GM21526 (cell line): ENCODE measurements around the gene FERD3L.

Experiments
- ATAC-seq: cut with Tn5 transposase; IDR thresholded peaks from one replicate; pipeline ENCODE4 v1.9.1; 2021; ENCODE audit warnings: moderate library complexity; ENCODE audit not compliant: unreplicated experiment, low FRiP score

The FERD3L gene

DNA sequence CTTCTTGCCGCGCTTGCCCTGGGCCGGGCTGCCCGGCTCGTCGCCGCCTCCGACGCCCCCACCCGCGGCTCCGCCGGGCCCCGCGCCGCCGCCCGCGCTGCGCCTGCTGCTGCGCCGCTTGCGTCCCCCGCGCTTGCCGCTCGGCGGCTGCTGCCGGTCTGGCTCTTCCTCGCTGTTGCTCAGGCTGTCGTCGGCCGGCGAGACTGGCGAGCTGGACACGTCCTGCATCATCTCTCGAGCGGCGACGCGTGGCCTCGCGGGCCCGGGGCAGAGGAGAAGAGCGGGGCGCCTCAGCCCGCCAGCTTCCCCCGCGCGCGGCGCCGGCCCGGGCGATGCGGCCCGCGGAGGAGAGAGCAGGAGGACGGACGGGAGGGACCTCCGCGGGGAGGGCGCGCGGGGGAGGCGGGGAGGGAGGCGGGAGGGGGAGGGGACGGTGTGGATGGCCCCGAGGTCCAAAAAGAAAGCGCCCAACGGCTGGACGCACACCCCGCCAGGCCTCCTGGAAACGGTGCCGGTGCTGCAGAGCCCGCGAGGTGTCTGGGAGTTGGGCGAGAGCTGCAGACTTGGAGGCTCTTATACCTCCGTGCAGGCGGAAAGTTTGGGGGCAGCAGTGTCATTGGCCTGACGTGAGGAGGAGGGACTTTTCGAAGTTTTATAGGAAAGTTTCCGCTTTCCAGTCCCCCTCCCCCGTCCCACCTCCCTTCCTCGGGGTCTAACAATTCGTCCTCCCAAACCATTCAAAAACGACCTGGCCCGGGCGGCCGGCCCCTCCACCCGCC lies 27.9 kb downstream of the FERD3L start, which contains the start of gene TWIST1:
TWIST1 (minus strand) TSS at position 546 of the 779 bp plus-strand sequence; CDS start at position 231, 315 bp downstream.
- peak; percentile 64 for ATAC-seq

DNA sequence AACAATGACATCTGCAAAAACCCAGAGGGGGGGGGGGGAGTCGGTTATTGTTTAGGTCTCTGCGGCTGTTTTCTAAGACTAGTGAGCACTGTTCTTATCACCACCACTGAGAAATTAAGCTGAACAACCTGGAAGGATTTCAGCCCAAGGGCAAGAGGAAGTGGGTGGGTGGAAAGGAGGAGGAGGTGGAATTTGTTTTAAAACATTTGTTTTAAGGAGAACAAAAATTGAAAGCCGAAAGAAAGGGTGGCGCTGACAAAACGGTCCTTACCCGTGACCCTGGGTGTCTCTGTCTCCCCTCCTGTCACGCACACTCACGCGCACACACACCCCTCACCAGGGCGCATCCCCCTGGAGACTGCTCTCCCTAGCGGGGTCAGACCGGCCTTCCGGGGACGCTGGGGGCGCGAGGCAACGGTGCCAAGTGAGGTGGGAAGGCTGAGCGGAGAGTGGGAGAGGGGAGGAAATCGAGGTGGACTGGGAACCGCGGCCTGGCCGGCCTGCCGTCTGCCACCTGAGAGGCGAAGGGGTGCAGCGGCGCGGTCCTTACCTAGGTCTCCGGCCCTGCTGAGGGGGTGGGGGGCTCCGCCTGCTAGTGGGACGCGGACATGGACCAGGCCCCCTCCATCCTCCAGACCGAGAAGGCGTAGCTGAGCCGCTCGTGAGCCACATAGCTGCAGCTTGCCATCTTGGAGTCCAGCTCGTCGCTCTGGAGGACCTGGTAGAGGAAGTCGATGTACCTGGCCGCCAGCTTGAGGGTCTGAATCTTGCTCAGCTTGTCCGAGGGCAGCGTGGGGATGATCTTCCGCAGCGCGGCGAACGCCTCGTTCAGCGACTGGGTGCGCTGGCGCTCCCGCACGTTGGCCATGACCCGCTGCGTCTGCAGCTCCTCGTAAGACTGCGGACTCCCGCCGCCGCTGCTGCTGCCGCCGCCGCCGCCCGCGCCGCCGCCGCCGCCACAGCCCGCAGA lies 28.8 kb downstream of the FERD3L start:
- peak; percentile 27 for ATAC-seq

DNA sequence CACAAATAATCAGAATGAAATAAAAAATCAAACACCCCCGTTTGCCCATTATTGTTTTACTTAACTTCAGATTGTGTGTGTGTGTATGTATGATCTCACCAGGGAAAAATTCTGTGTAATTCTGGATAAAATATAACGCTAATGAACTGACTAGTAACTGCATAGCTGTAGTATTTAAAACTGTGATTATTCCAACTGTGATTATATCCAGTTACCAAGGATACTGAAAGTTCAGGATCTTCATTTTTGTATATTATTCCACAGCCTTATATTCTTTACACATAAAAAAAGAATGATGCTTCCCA lies 30.7 kb downstream of the FERD3L start:
- ATAC-seq, result no peak

DNA sequence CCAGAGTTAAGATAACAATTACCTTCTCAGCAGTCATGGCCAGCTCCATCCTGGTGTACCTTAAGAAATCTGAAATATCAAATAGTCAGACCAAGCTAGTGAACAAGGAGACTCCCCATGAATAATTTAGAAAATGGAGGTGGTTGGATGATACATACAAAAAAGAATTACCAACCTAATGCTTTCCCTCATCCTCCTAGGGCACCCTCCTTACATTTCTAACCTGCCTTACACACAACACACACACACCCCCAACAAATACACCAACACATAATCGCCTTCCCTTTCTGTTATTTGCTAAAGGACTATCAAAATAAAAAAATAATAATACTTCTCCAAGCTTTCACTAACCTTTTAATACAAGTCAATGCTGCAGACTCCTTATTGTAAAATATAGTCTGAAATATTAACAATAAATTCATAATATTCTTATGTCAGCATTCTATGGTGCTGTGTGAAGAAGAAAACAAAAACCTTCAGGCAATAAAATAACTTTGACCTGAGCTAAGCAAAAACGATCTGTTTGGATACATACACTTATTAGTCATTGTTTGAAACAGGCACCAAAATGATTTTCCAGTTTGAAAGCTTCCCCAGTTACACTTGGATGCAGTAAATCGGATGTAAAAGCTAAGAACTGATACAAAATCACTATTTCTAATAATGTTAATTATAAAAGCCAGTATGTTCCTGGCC lies 31.2 kb downstream of the FERD3L start:
- no peak for ATAC-seq

DNA sequence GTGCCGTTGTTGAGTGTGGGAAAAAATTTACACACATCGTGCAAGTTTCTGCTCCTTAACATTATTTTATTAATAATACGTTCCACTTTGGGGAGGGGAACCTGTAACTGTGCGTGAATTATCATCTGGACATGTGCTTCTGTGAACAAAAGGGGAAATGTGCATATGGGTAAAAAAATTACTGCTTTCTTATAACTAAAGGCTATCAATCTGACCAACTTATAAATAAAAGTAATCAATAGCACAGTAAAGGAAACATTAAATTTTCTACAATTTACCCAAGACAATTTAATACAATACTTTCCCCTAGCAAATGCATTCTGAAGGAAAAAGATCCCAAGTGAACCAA lies 32.2 kb downstream of the FERD3L start:
- ATAC-seq, result no peak

DNA sequence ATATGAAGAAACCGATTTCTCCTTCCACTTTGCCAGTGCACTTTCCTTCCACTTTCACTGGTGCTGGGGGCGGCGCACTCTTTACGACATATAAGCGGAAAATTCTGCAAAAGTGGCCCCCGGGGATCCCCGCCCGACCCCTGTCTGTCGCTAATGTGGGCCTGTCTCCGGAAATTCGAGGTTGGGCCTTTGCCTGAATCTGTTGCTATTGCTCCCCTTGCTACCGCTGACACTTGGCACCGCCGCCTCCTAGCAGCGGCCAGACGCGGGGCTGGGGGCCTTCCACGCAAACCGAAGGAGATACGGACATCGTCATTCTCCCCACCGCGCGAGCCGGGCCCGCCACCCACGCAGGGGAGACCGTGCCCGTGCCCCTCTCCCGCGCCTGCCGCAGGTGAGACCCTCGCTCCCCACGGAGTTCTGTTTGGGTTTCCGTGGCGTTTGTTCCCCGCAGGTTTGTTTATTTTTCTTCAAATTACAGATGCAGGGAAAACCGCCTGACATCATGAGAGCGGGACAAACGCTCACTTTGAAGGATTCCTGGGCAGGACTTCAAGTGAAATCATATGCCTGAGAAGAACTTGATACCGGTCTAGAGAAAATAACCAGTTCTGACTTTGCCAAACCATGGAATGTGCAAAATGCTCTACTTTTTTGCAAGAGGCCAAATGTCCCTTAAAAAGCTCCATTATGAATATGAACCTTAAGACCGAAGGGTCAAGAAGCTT lies 32.8 kb downstream of the FERD3L start:
- no peak for ATAC-seq

DNA sequence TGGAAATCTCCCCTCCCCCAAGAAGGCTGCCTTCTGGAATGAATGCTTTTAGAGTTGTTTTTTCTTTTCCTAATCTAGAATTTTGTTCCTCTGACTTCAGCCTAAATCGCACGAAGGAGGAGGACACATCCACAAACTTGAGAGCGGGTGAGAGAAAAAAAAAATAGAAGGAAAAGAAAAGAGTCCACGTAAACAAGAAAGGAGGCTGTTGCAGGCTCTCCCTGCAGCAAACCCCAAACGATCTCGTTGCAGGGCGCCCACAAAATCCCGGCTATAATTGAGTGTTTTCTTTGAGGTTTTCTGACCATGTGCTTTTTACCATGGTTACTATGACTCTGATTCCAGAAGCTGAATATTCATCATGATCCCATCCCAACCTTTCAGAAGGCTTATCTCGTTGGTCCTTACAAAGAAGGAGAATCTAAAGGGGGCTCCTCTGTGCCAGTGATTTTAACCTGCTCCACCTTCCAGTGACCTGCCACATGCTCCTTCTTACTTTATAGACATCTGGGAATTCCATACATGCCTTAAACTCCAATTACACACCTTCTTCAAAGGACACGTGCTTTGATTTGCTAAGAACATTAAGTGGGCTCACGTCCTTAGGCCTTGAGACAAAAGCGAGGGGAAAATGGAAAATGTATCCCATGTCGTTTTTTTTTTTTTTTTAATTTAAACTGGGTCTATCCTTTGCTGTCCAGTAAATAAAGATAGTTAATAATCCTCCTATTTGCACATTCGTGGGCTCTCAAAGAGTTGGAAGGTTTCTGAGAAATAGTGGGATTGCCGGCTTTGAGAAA lies 33.5 kb downstream of the FERD3L start:
- no peak for ATAC-seq

DNA sequence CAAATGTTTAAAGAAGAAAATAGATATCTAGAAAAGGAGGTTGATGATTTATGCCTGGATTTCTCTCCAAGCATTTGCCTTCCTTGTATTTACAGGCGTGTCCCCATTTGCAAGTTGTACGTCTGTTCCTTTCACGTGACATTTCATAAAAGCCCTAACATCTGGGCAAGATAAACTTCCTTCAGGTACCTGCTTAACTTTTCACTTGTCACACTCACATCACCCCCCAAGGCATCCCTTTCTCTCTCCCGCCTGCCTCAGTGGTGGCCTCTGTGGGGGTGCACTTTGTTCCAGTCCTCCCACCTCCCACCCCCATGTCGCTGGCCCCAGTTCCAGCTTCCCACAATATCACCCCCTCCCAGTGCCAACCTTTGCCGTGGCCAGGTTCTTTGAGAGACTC lies 34.4 kb downstream of the FERD3L start:
- ATAC-seq, result no peak

DNA sequence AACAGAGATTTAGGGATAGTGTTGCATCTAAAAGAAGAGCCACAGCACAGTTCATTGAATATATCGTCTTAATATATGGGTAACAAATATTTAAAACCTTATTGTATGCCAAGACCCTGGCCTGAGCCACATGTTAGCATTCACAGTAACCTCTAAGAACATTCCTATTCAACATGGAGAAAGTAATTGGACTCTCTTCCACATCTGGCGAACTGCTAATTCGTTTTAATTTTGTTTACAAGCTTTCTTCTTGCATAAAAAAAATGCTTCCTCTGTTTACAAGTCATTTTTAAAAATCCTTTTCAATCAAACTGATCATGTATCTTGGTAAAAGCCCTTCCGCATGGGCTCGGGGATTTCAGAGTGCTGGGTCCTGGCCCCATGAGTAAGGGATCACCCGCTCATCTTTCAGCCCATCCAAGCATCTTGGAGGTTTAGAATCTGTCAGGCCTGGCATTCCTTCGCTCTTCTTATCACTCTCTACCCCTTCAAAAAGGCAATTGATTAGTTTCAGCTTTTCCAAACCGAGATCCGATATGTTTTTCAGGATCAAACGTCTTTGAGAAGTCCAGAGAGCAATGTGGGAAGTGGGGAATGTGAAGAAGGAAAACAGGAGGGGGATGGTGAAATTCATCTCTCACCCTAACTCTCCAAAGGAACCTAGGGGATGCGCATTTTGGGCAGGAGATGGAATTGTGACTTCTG lies 35.0 kb downstream of the FERD3L start:
- ATAC-seq, result no peak

DNA sequence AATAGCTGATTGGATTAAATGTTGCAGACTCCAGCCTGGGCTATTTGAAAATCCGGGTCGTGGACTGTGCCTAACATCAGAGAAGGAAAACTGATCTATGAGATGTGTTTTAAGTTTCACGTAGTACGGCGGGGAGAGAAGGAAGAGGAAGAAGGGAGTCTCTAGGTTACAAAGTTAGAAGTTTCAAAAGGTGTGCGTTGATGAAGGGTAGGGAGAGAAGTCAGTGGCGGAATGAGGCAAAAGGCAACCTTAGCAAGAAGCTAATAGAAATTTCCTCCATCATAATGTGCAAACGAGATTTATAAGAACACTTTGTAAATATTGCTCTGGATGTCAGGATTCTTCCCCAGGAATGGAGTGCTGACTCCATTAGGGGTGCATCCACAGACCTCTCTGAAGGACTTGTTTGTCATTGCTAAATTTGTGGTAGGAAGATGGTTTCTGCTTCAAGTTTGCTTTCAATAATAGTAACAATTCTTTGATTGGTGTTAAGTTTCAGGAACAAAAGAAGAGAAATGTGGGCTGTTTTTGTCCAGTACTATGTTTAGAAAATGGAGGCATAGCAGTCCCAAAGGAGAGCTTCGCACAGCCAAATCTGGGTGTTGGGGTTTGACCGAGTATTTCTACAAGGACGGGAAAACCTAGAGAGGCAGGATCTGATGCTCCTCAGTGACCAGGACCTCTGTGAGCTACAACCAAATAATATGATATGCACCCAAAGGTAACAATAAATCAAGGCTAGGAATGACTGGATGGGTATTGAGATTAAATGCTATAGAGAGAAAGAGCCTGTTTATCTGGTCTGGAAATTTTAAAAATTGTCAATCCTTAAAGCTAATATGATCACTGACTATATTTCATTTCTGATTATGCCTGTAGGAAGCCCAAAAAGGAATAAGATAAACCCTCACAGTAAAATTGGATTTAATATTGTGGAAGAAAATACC lies 35.9 kb downstream of the FERD3L start:
- no peak for ATAC-seq

DNA sequence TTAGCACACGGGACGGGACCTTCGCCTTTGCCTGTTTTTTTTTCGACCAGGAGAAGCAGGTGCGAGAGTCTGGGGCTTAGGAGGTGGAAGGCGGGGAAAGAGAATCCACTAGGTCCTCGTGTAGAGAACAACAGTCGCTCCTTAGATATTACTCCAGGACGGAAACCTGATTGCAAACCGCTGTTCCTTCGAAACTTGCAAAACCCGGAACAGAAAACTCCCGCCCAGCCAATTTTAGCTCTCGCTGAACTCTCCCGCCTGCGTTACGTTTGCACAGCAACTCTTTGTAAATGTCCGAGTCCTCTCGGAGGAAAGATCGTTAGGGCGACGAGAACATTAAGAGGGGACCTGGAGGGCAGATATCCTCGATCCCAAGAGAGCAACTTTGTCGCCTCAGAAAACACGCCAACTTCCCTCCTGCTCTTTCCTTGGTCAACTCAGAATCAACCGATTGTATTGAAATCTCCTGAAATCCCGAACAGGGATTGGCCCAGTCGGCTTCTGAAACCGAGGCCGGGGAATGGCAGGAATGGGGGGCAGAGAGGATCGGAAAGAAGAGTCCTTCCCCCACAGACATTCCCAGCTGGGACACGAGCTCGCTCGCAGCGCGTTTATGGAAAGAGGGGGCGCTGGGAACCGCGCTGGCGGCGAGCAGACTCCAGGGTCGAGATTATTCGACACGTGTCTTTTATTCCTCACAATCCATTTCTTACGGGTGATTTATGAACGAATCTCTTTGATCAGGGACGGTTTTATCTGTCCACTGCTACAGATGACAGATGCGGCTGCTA lies 37.7 kb downstream of the FERD3L start:
- ATAC-seq, result no peak

DNA sequence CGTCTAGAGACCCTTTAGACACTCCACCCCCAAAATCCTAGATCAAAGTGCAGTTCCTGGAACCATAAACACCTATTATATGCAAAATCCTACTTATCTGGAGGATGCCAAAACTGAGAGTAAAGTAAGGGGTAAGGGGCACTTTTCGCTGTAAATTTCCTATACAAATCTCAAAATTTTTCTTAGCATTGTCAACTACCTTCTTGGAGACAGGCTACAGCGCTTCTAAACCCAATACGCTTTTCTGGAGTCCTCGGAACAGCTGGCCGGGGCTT lies 38.2 kb downstream of the FERD3L start:
- no peak for ATAC-seq

DNA sequence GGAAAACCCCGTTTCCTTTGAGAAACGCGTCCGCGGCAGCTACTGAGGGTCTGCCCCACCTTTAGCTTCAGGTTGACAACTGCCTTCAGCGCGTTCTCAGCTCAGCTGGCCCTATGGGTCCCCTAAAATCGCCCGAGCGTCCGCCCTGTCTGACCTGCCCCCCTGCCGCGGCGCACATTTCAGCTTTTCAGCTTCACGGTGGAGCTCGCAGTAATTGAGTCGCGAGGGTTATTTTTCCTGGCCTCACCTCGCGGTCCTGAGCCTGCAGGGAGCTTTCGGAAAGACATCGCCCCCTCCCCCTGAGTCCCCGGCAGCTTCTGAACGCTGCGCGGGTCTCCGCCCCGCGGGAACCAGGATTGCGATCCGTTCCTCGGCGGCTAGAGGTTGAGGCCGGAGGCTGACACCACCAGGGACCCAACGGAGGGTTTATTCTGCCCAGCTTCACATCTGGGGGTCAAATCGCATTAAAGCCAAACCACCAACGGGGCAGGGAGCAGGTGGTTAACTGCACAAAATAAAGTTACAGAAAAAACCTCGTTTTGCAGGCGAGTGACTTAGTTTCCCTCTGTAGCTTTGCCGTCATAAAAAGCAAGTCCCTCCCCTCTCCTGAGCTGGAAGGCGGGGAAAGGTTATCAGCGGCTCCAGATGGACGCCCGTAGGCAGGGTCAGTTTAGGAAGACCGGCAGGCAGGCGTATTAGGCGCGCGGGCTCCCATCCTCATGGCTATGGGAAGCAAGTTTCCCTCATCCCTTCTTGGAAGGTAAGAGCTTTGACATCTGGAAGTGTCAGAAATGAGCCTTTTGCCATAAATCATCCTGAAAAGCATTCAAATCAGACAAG lies 38.8 kb downstream of the FERD3L start:
- no peak for ATAC-seq

DNA sequence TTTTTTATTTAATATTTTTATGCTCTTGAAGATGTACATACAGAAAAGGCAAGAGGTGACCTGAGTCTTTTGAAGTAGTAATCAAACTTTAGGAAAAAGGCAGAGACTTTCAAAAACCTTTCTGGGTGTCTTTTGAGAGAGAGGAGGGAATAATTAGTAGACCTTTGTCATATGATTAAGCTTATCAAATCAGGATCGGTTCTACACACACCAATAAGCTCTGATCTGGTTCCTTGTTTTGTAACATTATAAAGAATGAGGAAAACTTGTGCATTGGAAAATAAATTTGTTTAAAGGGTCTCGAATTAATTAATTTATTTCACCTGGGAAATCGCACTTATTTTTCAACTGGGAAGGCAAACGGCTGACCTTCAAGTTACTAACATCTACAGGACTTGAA lies 39.7 kb downstream of the FERD3L start:
- ATAC-seq, result no peak

DNA sequence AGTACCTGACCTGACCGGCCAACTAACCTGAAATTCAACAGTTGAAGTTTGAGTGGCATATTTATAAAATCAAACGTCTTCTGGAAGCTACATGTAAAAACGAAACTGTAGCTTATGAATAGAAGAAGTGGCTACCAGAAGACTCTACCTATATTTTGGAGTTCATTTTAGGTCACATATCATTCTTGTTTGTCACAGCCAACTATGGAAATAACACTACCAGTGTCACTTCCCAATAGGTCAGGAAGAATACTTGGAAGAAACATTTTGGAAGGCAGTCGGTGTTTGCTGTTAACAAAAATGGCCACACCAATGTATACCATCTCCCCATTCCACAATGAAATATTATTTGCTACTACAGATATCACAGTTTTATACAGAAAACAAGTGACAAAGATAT lies 40.4 kb downstream of the FERD3L start:
- ATAC-seq, result no peak

DNA sequence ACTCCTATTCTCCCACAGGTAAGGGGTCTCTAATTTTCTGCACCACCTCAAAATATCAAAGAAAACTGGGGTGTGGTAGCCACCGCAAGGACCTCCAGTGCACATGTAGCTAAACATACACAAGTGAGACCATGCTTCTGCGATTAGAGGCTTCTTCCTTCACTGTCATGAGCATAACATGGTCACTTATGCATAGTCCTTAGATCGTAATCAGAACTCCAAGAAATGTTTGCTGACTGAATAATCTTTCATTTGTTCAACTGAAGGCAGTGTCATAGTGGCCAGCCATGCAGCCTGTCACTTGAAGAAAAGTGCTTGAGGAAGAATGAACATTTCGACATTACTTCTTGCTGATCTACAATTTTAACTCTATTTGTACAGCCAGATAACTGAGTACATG lies 42.3 kb downstream of the FERD3L start:
- ATAC-seq, result no peak

DNA sequence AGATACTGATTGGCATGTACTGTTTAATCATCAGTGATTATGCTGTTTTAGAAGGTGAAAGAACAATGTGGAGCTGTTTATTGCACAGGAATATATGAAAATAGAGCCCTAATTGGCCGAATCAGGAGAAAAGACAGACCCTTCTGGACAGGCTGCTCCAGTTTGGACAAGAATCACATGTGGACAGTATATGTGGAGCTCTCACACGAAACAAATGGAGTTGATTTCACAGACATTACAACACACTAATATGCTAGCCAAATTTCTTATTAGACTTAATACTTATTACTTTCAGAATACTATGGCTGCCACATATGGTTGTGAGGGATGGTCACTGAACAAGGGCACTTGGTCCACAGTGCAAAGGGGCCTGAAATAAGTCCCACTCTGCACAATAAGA lies 43.3 kb downstream of the FERD3L start:
- no peak for ATAC-seq
